Inferior parietal cortex (tissue), 1 donor: ENCODE data around the gene KDELR3.

ENCODE experiments used
- DNase-seq: peaks from one replicate; pipeline ENCODE4 v3.0.0-alpha.2; 2016; ENCODE audit errors: extremely low spot score

Gene KDELR3

GRCh38 chr22:38519453-38520250 is 51.8 kb downstream of the KDELR3 start:
- no peak for DNase-seq

GRCh38 chr22:38523029-38523428 is 55.1 kb downstream of the KDELR3 start:
- DNase-seq, result no peak

GRCh38 chr22:38523479-38523878 is 55.6 kb downstream of the KDELR3 start:
- DNase-seq, result no peak

GRCh38 chr22:38524429-38524828 is 56.5 kb downstream of the KDELR3 start:
- no peak for DNase-seq

- DNase-seq, result no peak
Observed at GRCh38 chr22:38531251-38531938, 63.5 kb downstream of the KDELR3 start.
